22Rv1 (cell line): ENCODE data around the gene TTC13.

Experiments used
- H3K27ac ChIP-seq: fragments of 450-650 bp; 2 replicates; pipeline ENCODE4 v1.5.1; 2017
- CTCF ChIP-seq: fragments of 450-650 bp; IDR thresholded peaks from 2 replicates; pipeline ENCODE4 v1.5.1; 2017; ENCODE audit warnings: mild to moderate bottlenecking
- ZFX ChIP-seq: fragments of 450-650 bp; IDR thresholded peaks from 2 replicates; pipeline ENCODE4 v1.6.1; 2017; ENCODE audit warnings: antibody characterized with exemption, borderline replicate concordance

TTC13 gene

GRCh38 chr1:230916587-230917283 is 61.9 kb downstream of the TTC13 start:
- TF ChIP-seq ZFX (no peak), CTCF (no peak)
- no peak overlapping the region for H3K27ac ChIP-seq

- no peak overlapping the region for H3K27ac ChIP-seq
- TF ChIP-seq ZFX, result no peak
- no peak for TF ChIP-seq CTCF
Measured at GRCh38 chr1:230915078-230915477, 63.6 kb downstream of the TTC13 start.

- H3K27ac ChIP-seq, result no peak overlapping the region
- TF ChIP-seq ZFX (no peak), CTCF (no peak)
Measured at GRCh38 chr1:230913496-230913895, 65.2 kb downstream of the TTC13 start.

- no peak for TF ChIP-seq CTCF
- no peak overlapping the region for H3K27ac ChIP-seq
Measured at GRCh38 chr1:230910755-230911117, 67.9 kb downstream of the TTC13 start.

GRCh38 chr1:230909974-230910754 is 68.5 kb downstream of the TTC13 start:
- TF ChIP-seq CTCF (no peak), ZFX (no peak)
- no peak overlapping the region for H3K27ac ChIP-seq

- no peak overlapping the region for H3K27ac ChIP-seq
- TF ChIP-seq ZFX (no peak), CTCF (no peak)
Measured at GRCh38 chr1:230907472-230908205, 71.0 kb downstream of the TTC13 start.

GRCh38 chr1:230906226-230906625 is 72.4 kb downstream of the TTC13 start:
- H3K27ac ChIP-seq, result no peak overlapping the region
- TF ChIP-seq CTCF (no peak), ZFX (no peak)
